NCI-H774 (cell line): ENCODE measurements around the gene GAREM1.
"Not testable (repeated sequence)": the region's sequence is repeated elsewhere in the genome, so short reads cannot be mapped to it uniquely, and the experiment has no call there.

ENCODE experiments used
- DNase-seq: peaks from one replicate; lab custom pipeline; 2025; lab: John Stamatoyannopoulos, UW

Gene GAREM1

DNA sequence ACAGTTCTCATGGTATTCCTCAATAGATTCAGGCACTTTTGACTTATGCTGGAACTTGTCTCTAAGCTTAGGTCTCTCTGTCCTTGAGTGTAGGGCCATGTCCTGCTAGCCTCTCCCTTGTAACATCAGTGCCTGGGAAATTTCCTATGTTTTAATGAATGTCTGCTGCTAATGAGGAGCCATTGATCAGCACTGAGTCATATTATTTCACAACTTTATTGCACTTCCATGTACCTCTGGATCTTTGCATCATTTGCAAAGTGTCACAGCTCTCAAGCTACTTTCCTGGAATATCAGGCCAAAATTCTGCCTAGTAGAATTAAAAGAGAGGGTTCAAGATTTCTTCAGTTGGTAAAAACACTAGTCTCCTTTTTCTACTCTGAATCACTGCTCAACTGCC is 102.5 kb downstream of the GAREM1 start:
- no peak for DNase-seq

DNA sequence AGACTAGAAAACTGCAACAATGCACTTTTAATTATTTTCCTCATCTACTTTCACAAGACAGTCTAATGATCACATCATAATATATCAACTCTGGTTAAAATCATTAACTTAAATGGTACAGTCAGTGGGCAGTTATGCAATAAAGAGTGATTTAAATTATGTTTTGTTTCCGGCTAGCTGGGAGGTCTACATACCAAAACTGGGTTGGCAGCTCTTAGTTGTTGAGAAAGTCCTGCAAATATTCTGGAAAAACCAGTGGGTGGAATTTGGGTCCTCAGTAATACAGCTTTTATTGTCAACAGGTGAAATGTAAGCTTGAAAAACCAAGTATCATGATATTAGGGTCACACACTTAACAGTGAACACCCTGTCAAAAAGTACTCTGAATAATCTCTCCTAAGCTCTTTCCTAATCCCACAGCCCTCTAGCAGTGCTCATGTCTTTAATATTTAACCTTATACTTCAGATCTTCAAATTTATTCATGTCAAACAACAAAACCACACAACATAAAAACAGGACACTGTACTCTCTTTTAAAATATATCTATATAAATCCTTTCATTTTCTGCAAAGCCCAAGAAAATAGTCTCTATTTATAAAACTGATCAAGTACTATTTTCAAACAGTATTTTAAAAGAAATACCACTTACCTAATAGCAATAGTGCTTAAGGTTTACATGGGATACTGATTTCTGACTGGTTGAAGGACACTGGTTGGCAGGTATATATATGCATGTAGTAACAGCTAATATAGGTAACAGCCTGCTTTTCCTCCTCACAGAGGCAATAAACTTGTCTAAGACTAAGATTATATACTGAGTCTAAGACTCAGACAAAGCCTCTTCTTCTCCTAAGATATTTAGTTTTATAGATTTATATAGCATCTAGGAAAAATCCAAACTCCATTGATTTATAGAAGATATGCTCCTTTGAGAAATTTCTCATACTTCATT is 103.8 kb downstream of the GAREM1 start:
- DNase-seq, result no peak

- DNase-seq, result no peak
Measured at GRCh38 chr18:32362484-32362883, 108.2 kb downstream of the GAREM1 start.

DNA sequence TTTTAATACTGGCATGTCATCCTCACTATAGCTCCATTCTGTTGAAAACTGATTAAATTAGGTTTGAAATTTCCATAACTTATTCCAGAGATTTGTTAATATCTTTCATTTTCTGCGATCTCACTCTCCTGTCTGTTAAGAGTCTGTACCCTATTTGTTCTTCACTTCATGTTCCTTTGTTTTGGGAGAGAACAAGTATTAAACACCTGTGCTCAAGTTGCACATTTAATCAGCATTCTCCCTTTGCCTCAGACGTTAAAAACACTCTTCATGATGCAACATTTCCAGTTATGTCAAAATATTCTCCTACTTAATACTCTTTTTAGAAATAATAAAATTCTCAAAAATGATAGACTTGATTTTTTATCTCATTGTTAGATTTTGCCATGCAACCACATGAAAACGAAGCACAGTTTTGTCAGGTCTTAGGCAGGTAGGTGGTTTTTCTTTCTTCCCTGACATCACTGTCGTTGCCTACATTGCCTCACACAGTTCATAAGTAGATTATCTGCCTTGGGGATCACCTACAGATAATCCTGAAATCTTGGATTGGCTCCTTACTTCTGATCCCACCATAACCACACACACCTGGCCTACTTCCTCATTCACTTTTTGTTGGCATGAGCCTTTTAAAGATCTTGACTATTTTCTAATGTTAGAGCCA is 109.9 kb downstream of the GAREM1 start:
- DNase-seq, result no peak

- DNase-seq, result no peak
Measured at GRCh38 chr18:32358529-32358928, 112.2 kb downstream of the GAREM1 start.

GRCh38 chr18:32358075-32358474 is 112.6 kb downstream of the GAREM1 start:
- no peak for DNase-seq

DNA sequence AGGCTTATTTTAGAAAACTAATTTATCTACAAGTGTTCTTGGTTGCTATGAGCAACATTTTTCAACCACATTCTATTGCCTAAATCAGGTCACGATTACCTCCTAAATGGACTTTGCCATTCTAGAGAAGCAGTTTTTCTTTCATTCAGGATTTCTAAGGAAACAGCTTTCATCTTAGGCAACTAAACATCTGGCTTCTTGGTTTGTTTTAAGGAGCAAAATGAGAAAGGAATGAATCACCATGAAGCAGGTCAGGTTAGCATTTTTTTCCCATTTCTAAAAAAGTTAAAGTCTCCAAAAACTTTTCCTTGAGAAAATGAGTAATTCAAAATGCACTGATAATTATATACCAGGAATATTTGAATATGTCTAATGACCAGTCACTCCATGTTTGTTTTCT is 114.8 kb downstream of the GAREM1 start:
- DNase-seq, result no peak

DNA sequence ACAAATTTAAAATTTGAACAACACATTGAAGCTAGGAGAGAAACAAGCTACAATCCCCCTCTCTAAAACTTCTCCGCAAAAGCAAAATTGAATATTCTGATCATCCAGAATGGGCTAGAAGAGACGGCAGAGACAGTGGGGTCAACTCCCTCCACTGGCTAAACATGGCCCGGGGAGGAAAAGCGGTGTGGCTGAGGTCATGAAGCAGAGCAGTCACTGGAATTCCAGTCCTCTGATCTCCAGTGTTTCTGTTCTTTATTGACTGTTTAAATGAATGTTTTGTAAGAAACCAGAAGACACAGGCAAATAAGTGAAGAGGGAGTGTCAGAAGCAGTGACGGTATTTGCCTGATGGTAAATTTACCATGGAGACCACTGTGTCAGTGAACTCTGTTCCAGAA is 116.2 kb downstream of the GAREM1 start:
- DNase-seq, result no peak

- DNase-seq, result no peak
Measured at GRCh38 chr18:32353257-32353656, 117.4 kb downstream of the GAREM1 start.

DNA sequence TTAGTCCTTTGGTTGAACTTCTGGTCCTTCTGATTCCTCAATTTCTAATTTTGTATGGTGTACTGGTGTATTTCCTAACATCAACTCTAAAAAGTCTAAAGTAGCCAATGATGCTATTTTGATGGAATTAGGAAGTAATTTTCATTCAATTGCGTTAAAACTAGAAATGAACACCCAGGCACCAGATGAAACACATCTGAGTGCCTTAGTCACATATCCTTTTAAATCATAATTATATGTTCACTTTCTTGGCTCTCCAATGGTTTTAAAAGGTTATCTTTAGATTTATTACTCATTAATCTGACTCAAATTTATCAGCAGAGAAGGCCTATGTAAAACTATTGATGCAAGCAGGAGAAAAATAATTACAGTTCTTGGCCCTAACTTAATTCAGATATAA is 119.7 kb downstream of the GAREM1 start:
- no peak for DNase-seq

GRCh38 chr18:32349728-32350395 is 120.8 kb downstream of the GAREM1 start:
- peak; percentile 9 for DNase-seq

GRCh38 chr18:32346671-32347070 is 124.0 kb downstream of the GAREM1 start:
- no peak for DNase-seq

GRCh38 chr18:32343634-32344033 is 127.0 kb downstream of the GAREM1 start:
- no peak for DNase-seq

- not testable (repeated sequence) for DNase-seq
Measured at GRCh38 chr18:32341112-32341511, 129.6 kb downstream of the GAREM1 start.

DNA sequence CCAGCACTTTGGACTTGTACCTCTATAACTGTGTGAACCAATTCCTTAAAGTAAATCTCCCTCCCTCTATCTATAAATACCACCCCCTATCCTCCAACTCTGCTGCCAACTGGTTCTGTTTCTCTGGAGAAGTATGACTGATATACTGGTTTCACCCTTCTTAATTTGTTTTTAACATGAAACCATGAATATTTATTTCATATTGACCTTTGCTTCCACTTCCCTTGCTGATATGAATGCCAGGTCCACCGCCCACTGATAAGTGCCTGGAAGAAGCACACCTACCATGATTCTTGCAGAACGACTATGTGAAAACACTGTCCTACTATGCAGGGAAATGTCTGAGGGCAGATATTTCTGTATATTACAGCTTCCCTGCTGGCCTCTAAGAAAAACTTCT is 131.6 kb downstream of the GAREM1 start:
- no peak for DNase-seq

- DNase-seq, result no peak
Measured at GRCh38 chr18:32337821-32338220, 132.9 kb downstream of the GAREM1 start.

- DNase-seq, result no peak
Measured at GRCh38 chr18:32337347-32337746, 133.3 kb downstream of the GAREM1 start.

DNA sequence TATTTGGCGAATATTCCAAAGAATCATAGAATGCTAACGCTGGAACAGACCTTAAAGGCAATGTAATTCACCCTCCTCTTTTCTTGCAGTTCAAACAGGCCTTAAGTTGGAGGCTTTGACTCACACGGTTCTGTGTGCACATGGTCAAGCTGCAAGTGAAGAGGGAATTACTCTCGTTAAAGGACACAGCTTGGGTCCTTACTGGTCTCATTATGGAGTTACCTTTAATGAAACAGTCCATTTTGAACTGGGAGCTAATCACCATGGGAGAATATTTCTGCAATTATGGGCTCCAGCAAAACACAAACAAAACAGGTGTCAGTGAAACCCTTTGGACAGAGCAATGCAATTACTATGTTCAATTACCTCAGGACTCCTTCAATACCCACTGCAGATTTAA is 135.5 kb downstream of the GAREM1 start:
- DNase-seq, result peak; percentile 20

DNA sequence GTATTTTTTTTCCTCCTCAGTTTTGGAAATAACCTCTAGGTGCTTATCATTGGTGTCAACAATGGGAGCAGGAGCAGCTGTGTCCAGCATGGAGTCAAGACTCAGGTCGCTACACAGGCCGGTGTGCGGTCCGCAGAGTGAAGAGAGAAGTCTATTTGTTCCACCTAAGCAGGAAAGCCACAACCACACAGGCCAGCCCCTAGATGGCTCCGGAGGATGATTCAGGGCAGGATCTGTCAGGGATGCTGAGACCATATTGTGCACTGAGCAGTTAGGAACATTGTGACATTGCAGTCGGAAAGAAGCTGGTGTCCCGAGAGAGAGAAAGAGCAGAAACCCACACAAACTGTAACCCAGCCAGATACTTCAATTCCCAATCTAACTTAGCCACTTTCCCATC is 136.9 kb downstream of the GAREM1 start:
- DNase-seq, result no peak

GRCh38 chr18:32332708-32333107 is 138.0 kb downstream of the GAREM1 start:
- DNase-seq, result no peak

GRCh38 chr18:32328974-32329373 is 141.7 kb downstream of the GAREM1 start:
- no peak for DNase-seq

GRCh38 chr18:32328379-32328778 is 142.3 kb downstream of the GAREM1 start:
- DNase-seq, result no peak
